RWPE2 (cell line): ENCODE results near the gene LIPE.

Experiments used
- ATAC-seq: fragments of 200-7000 bp; cut with Tn5 transposase; 3 replicates; pipeline ENCODE4 v1.9.1; 2021; ENCODE audit warnings: low read depth
- DNase-seq: peaks from one replicate; pipeline ENCODE4 v3.0.0-alpha.2; 2020; ENCODE audit warnings: low spot score
- H3K27ac ChIP-seq: fragments of 450-650 bp; 2 replicates; pipeline ENCODE4 v1.5.1; 2017; ENCODE audit warnings: mild to moderate bottlenecking; ENCODE audit not compliant: poor library complexity, severe bottlenecking
- H3K27me3 ChIP-seq: fragments of 250-450 bp; sonication (Bioruptor Pico); 2 replicates; pipeline ENCODE4 v1.5.1; 2021; ENCODE audit warnings: mild to moderate bottlenecking, moderate library complexity; ENCODE audit not compliant: insufficient read depth, poor library complexity, severe bottlenecking
- H3K36me3 ChIP-seq: fragments of 250-450 bp; sonication (Bioruptor Pico); 2 replicates; pipeline ENCODE4 v1.5.1; 2020; ENCODE audit warnings: low read depth, mild to moderate bottlenecking, moderate library complexity
- H3K4me1 ChIP-seq: fragments of 250-450 bp; sonication (Bioruptor Pico); 2 replicates; pipeline ENCODE4 v1.5.1; 2021; ENCODE audit warnings: mild to moderate bottlenecking, moderate library complexity; ENCODE audit not compliant: insufficient read depth, poor library complexity, severe bottlenecking
- H3K4me3 ChIP-seq: fragments of 250-450 bp; sonication (Bioruptor Pico); 2 replicates; pipeline ENCODE4 v1.5.1; 2021; ENCODE audit warnings: mild to moderate bottlenecking, moderate library complexity; ENCODE audit not compliant: severe bottlenecking
- H3K9me3 ChIP-seq: fragments of 250-450 bp; sonication (Bioruptor Pico); 2 replicates; pipeline ENCODE4 v1.5.1; 2021; ENCODE audit warnings: mild to moderate bottlenecking, moderate library complexity; ENCODE audit not compliant: severe bottlenecking
- TF ChIP-seq, protein P1 (sequence below): fragments of 450-650 bp; IDR thresholded peaks from one replicate; pipeline ENCODE4 v1.5.1; 2017; ENCODE audit warnings: mild to moderate bottlenecking, moderate library complexity; ENCODE audit not compliant: poor library complexity, severe bottlenecking

Gene LIPE

GRCh38 chr19:42471554-42472249 lies 44.5 kb upstream of the LIPE start:
- peaks cover 1% of the 10 kb centered on the region for H3K4me1 ChIP-seq
- H3K27me3 ChIP-seq: no peaks in the 10 kb centered on the region
- ATAC-seq: peak; percentile 47; the same call in 1 of the 3 replicates
- no peak overlapping the region for H3K27ac ChIP-seq
- no peaks in the 10 kb centered on the region for H3K36me3 ChIP-seq
- H3K9me3 ChIP-seq: no peaks in the 10 kb centered on the region
- no peak for DNase-seq
- no peak overlapping the region for H3K4me3 ChIP-seq
- TF ChIP-seq, protein P1, sequence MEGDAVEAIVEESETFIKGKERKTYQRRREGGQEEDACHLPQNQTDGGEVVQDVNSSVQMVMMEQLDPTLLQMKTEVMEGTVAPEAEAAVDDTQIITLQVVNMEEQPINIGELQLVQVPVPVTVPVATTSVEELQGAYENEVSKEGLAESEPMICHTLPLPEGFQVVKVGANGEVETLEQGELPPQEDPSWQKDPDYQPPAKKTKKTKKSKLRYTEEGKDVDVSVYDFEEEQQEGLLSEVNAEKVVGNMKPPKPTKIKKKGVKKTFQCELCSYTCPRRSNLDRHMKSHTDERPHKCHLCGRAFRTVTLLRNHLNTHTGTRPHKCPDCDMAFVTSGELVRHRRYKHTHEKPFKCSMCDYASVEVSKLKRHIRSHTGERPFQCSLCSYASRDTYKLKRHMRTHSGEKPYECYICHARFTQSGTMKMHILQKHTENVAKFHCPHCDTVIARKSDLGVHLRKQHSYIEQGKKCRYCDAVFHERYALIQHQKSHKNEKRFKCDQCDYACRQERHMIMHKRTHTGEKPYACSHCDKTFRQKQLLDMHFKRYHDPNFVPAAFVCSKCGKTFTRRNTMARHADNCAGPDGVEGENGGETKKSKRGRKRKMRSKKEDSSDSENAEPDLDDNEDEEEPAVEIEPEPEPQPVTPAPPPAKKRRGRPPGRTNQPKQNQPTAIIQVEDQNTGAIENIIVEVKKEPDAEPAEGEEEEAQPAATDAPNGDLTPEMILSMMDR: no peak

DNA sequence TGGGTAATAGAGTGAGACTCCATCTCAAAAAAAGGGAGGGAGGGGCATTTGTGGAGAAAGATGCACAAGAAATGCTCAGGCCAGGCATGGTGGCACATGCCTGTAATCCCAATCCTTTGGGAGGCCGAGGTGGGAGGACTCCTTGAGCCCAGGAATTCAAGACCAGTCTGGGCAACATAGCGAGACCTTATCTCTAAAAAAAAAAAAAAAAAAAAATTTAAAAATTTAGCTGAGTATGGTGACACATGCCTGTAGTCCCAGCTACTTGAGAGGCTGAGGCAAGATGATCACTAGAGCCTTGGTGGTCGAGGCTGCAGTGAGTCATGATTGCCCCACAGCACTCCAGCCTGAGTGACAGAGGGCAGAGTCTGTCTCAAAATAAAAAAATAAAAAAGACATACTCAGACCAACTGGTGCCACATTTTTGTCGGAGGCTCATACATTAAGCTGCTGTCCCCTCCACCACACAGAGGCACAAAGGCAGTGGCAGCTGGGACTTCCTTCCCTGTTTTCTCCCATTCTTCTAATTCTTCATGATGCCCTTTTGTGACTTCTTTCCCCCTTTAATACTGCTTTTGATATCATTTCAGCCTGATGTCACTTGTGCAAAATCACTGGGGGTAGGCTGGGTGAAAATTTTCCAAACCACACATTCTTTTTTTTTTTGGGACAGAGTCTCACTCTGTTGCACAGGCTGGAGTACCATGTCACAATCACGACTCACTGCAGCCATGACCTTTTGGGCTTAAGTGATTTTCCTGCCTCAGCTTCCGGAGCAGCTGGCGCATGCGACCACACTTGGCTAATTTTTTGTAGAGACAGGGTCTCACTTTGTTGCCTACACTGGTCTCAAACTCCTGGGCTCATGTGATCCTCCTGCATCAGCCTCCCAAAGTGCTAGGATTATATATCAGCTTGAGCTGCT lies 42.4 kb upstream of the LIPE start:
- H3K9me3 ChIP-seq: no peaks in the 10 kb centered on the region
- peaks cover 2% of the 10 kb centered on the region for H3K4me1 ChIP-seq
- ATAC-seq: no peak
- no peaks in the 10 kb centered on the region for H3K27me3 ChIP-seq
- H3K27ac ChIP-seq: no peak overlapping the region
- no peaks in the 10 kb centered on the region for H3K36me3 ChIP-seq
- TF ChIP-seq, protein P1: no peak
- no peak overlapping the region for H3K4me3 ChIP-seq
- no peak for DNase-seq

GRCh38 chr19:42468273-42468796 lies 41.1 kb upstream of the LIPE start:
- TF ChIP-seq, protein P1: no peak
- peak overlapping the region; percentile 3 for H3K27ac ChIP-seq
- H3K4me3 ChIP-seq: no peak overlapping the region
- peaks cover 2% of the 10 kb centered on the region for H3K4me1 ChIP-seq
- H3K36me3 ChIP-seq: no peaks in the 10 kb centered on the region
- DNase-seq (no peak), ATAC-seq (peak; percentile 88)
- no peaks in the 10 kb centered on the region for H3K27me3 ChIP-seq
- H3K9me3 ChIP-seq: no peaks in the 10 kb centered on the region

DNA sequence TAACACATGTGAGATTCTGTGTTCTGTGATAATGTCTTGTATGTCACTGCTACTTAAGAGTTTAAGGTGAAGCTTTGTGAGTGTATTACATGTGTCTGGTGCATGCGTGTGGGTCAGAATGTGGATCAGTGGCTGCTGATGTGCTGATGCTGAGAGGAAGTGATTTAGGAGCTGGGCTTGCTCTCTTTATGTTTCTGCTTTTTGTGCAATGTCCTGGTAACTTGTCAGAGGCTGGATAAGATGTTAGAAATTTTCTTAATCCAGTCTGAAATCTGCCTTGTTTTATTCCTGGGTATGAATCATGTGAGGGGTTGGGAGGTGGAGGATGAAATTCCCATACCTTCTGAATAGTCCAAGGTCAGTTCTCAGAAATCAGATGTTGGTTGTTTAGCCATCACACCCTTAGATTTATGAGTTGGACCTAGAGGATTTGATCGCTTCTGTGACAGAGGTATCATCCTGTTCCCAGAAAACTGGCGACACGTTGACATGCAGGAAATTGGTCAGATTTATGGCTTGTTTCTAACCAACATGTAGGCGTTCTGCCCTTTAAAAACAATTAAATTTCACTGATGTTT lies 40.1 kb upstream of the LIPE start:
- no peak overlapping the region for H3K27ac ChIP-seq
- TF ChIP-seq, protein P1: no peak
- no peak overlapping the region for H3K4me3 ChIP-seq
- ATAC-seq (no peak), DNase-seq (no peak)
- no peaks in the 10 kb centered on the region for H3K36me3 ChIP-seq
- H3K9me3 ChIP-seq: no peaks in the 10 kb centered on the region
- H3K4me1 ChIP-seq: peaks cover 2% of the 10 kb centered on the region
- H3K27me3 ChIP-seq: no peaks in the 10 kb centered on the region
